ENCODE measurements around the gene MIOX. TPM values are rescaled to one million over a fixed set of nuclear protein-coding genes. Genes with fewer than 3 reads are reported as not detected.

The MIOX gene
- total RNA-seq, 2 donors from 2014 or later: not detected

- ATAC-seq (ENCODE audit: insufficient number of reproducible peaks, low FRiP score, low read depth): no peak
- no peak for TF ChIP-seq CTCF (IDR thresholded peaks at IDR 0.05)
- no peaks in the 10 kb centered on the region for H3K36me3 ChIP-seq
- peaks cover 24 to 50% of the 10 kb centered on the region in 2 donors for H3K4me1 ChIP-seq (ENCODE audit: control insufficient read depth in 1 of 2, low read depth in 2 of 2)
- peaks cover 5% of the 10 kb centered on the region for H3K27me3 ChIP-seq (replicated peaks; ENCODE audit: insufficient read depth)
- H3K9me3 ChIP-seq: no peaks in the 10 kb centered on the region
- peak overlapping the region; percentile 72 to 83 for H3K27ac ChIP-seq
- DNase-seq (ENCODE audit: low spot score): no peak
- H3K4me3 ChIP-seq: peak overlapping the region; percentile 78
These were observed 42.8 kb downstream of the MIOX start for GRCh38 chr22:50529416-50529896.

GRCh38 chr22:50529897-50530579, 43.4 kb downstream of the MIOX start, which contains the start of gene TYMP:
Gene TYMP, minus strand, starts transcription at chr22:50530012. Its CDS starts 303 bp downstream, at chr22:50529709.
- no peak for TF ChIP-seq CTCF (IDR thresholded peaks at IDR 0.05)
- Histone ChIP-seq H3K9me3 (no peaks in the 10 kb centered on the region), H3K4me1 (ENCODE audit: control insufficient read depth in 1 of 2, low read depth in 2 of 2) (peaks cover 20 to 44% of the 10 kb centered on the region in 2 donors), H3K27ac (peak within 1 kb of the TSS; percentile 72 to 83), H3K4me3 (peak within 1 kb of the TSS; percentile 78), H3K36me3 (no peaks in the 10 kb centered on the region), H3K27me3 (replicated peaks; ENCODE audit: insufficient read depth) (peaks cover 5% of the 10 kb centered on the region)
- no peak for ATAC-seq (ENCODE audit: insufficient number of reproducible peaks, low FRiP score, low read depth)
- no peak for DNase-seq (ENCODE audit: low spot score)

GRCh38 chr22:50530580-50530876, 43.9 kb downstream of the MIOX start:
- no peaks in the 10 kb centered on the region for H3K36me3 ChIP-seq
- ATAC-seq (ENCODE audit: insufficient number of reproducible peaks, low FRiP score, low read depth) (no peak), DNase-seq (ENCODE audit: low spot score) (no peak)
- H3K27ac ChIP-seq: peak overlapping the region; percentile 72 to 83
- peaks cover 20 to 43% of the 10 kb centered on the region in 2 donors for H3K4me1 ChIP-seq (ENCODE audit: control insufficient read depth in 1 of 2, low read depth in 2 of 2)
- H3K27me3 ChIP-seq (replicated peaks; ENCODE audit: insufficient read depth): peaks cover 5% of the 10 kb centered on the region
- H3K4me3 ChIP-seq: peak overlapping the region; percentile 78
- H3K9me3 ChIP-seq: no peaks in the 10 kb centered on the region
- TF ChIP-seq CTCF (IDR thresholded peaks at IDR 0.05): no peak

GRCh38 chr22:50530877-50531545, 44.4 kb downstream of the MIOX start:
- TF ChIP-seq CTCF (IDR thresholded peaks at IDR 0.05): no peak
- ATAC-seq (ENCODE audit: insufficient number of reproducible peaks, low FRiP score, low read depth) (peak; percentile 9), DNase-seq (ENCODE audit: low spot score) (no peak)
- Histone ChIP-seq H3K27ac (peak overlapping the region; percentile 72 to 83), H3K4me3 (peak overlapping the region; percentile 78), H3K4me1 (ENCODE audit: control insufficient read depth in 1 of 2, low read depth in 2 of 2) (peaks cover 20 to 43% of the 10 kb centered on the region in 2 donors), H3K36me3 (no peaks in the 10 kb centered on the region), H3K27me3 (replicated peaks; ENCODE audit: insufficient read depth) (peaks cover 5% of the 10 kb centered on the region), H3K9me3 (no peaks in the 10 kb centered on the region)

GRCh38 chr22:50531546-50531961, 44.9 kb downstream of the MIOX start:
- Histone ChIP-seq H3K27me3 (replicated peaks; ENCODE audit: insufficient read depth) (peaks cover 5% of the 10 kb centered on the region), H3K4me3 (peak overlapping the region; percentile 78), H3K4me1 (ENCODE audit: control insufficient read depth in 1 of 2, low read depth in 2 of 2) (peaks cover 20 to 41% of the 10 kb centered on the region in 2 donors), H3K36me3 (no peaks in the 10 kb centered on the region), H3K27ac (peak overlapping the region; percentile 72 to 83), H3K9me3 (no peaks in the 10 kb centered on the region)
- no peak for ATAC-seq (ENCODE audit: insufficient number of reproducible peaks, low FRiP score, low read depth)
- TF ChIP-seq CTCF (IDR thresholded peaks at IDR 0.05): no peak
- no peak for DNase-seq (ENCODE audit: low spot score)

All from thoracic aorta (tissue), 2 donors.